Prostate gland (tissue), 2 donors: ENCODE measurements around the gene MYO7B. TPM values are rescaled to one million over a fixed set of nuclear protein-coding genes. Genes with fewer than 3 reads are reported as not detected.
"Not testable (repeated sequence)": the region's sequence is repeated elsewhere in the genome, so short reads cannot be mapped to it uniquely, and the experiment has no call there.

Source experiments
- DNase-seq: peaks from one replicate; pipeline ENCODE4 v3.0.0-alpha.2; 2019; ENCODE audit warnings: low spot score
- H3K27ac ChIP-seq, 2 donors: fragments of 200-600 bp; sonication (generic); 2 replicates each; pipeline ENCODE4 v1.5.1; 2017 to 2019
- H3K27me3 ChIP-seq: fragments of 200-600 bp; sonication (generic); replicated peaks from 2 replicates; pipeline ENCODE4 v1.5.1; 2019; ENCODE audit not compliant: insufficient read depth
- H3K36me3 ChIP-seq, 2 donors: fragments of 200-600 bp; sonication (generic); 1 replicate in 1 of 2; 2 replicates in 1 of 2; pipeline versions ENCODE4 v1.5.1 to v1.8.1; 2017 to 2019
- H3K4me1 ChIP-seq: fragments of 200-600 bp; sonication (generic); replicated peaks from 2 replicates; pipeline ENCODE4 v1.5.1; 2019
- H3K4me3 ChIP-seq, 2 donors: fragments of 200-600 bp; sonication (generic); 2 replicates each; pipeline ENCODE4 v1.5.1; 2017 to 2019
- H3K9me3 ChIP-seq: fragments of 200-600 bp; sonication (generic); 2 replicates; pipeline ENCODE4 v1.5.1; 2017
- POLR2A ChIP-seq: fragments of 450-650 bp; IDR thresholded peaks from one replicate; pipeline ENCODE4 v1.6.1; 2016; ENCODE audit warnings: antibody characterized with exemption, mild to moderate bottlenecking
- POLR2AphosphoS5 ChIP-seq: sonication (generic); formaldehyde crosslinking; IDR thresholded peaks from one replicate; pipeline ENCODE4 v1.6.1; 2017; ENCODE audit warnings: antibody characterized with exemption
- WGBS: methylation state at CpG from one replicate; pipeline ENCODE4 v1.1.5; 2018; 5-methylcytosine and 5-hydroxymethylcytosine counted together
- intact Hi-C: fragments of 100-400 bp; cut with DNase I; formaldehyde crosslinking; loops from one replicate; pipeline ENCODE4 v1.14.2; 2022
- total RNA-seq, 2 donors: library from RNA; depleted of rRNA; stranded (reverse); fragments of >200 nt; gene quantifications; one replicate each; pipeline ENCODE4 v1.1.0, GENCODE V29; 2016
- TF ChIP-seq, protein P1 (sequence below), 4 experiments: fragments of 200-600 bp in 2 of 4; fragments of 450-650 bp in 2 of 4; sonication (generic) in 2 of 4; IDR thresholded peaks; 1 replicate in 3 of 4; 2 replicates in 1 of 4; pipeline ENCODE4 v1.5.1; 2016 to 2019; ENCODE audit warnings: antibody characterized with exemption in 4 of 4, mild to moderate bottlenecking in 2 of 4, moderate library complexity in 2 of 4

Gene MYO7B
- total RNA-seq, 2 donors from 2014 or later = 1.4 TPM; not detected in 1

DNA sequence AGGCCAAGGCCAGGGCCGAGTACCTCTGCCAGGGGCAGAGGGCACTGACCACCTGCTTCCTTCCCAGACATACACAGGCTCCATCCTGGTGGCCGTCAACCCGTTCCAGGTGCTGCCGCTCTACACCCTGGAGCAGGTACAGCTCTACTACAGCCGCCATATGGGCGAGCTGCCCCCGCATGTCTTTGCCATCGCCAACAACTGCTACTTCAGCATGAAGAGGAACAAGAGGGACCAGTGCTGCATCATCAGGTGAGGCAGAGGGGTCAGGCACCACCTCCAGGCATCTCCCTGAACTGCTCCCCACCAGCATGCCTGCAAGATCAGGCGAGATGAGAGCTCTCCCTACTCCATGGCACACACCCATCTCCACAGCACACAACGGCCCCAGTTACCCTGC lies 31.1 kb downstream of the MYO7B start:
- no peaks in the 10 kb centered on the region for H3K36me3 ChIP-seq
- no peaks in the 10 kb centered on the region for H3K9me3 ChIP-seq
- no peak for DNase-seq
- intact Hi-C loops = no loop called here
- no peak overlapping the region for H3K27ac ChIP-seq
- H3K4me3 ChIP-seq = no peak overlapping the region
- no peaks in the 10 kb centered on the region for H3K4me1 ChIP-seq
- TF ChIP-seq, protein P1, sequence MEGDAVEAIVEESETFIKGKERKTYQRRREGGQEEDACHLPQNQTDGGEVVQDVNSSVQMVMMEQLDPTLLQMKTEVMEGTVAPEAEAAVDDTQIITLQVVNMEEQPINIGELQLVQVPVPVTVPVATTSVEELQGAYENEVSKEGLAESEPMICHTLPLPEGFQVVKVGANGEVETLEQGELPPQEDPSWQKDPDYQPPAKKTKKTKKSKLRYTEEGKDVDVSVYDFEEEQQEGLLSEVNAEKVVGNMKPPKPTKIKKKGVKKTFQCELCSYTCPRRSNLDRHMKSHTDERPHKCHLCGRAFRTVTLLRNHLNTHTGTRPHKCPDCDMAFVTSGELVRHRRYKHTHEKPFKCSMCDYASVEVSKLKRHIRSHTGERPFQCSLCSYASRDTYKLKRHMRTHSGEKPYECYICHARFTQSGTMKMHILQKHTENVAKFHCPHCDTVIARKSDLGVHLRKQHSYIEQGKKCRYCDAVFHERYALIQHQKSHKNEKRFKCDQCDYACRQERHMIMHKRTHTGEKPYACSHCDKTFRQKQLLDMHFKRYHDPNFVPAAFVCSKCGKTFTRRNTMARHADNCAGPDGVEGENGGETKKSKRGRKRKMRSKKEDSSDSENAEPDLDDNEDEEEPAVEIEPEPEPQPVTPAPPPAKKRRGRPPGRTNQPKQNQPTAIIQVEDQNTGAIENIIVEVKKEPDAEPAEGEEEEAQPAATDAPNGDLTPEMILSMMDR (IDR thresholded peaks at IDR 0.05) = no peak
- TF ChIP-seq POLR2A (no peak), POLR2AphosphoS5 (no peak)
- WGBS = 88% methylated on average over 10 of the region's 10 CpGs
- no peaks in the 10 kb centered on the region for H3K27me3 ChIP-seq

DNA sequence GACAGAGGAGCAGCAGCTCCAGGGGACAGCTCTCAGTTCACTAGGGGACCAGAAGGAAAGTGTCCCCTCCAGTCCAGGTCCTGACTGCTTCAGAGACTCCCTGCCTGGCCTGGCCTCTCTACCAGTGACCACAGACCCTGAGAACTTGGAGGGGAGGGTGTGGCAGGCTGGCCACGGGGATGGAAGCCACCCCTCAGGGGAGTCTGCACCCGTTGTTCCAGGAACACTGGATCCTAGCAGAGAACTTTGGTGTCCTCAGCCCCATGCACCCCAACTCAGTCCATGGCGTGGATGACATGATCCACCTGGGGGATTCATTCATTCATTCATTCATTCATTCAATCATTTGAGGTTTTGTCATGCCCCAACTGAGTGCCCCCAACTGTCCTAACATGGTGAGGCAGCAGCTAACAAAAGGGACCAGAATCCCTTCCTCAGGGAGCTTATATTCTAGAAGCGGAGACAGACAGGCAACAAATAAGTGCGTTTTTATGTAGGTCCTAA lies 31.9 kb downstream of the MYO7B start:
- Histone ChIP-seq H3K4me1 (no peaks in the 10 kb centered on the region), H3K27me3 (no peaks in the 10 kb centered on the region), H3K4me3 (no peak overlapping the region), H3K36me3 (no peaks in the 10 kb centered on the region), H3K9me3 (no peaks in the 10 kb centered on the region), H3K27ac (no peak overlapping the region)
- WGBS = 80% methylated on average over 5 of the region's 5 CpGs
- intact Hi-C loops = no loop called here
- DNase-seq = no peak
- TF ChIP-seq POLR2A (no peak), POLR2AphosphoS5 (no peak)
- TF ChIP-seq, protein P1 (IDR thresholded peaks at IDR 0.05) = no peak

DNA sequence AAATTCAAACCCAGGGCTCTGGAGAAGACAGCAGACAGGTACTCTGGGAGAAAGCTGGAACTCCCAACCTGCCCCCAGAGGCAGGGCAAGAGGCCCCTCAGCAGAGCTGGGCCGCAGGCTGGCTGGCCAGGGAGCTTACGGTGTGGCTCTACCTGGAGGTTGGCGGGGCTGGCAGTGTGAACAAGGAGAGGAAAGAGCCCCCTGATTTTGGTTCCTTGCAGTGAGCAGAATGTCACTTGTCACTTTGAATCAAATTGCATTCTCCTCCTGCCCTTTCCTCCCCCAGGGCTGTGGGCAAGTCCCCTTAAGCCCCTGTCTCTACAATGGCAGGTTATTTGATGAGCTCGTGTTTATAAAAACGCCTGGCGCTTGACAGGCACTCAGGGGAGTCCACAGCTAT lies 32.6 kb downstream of the MYO7B start:
- Histone ChIP-seq H3K4me1 (no peaks in the 10 kb centered on the region), H3K9me3 (no peaks in the 10 kb centered on the region), H3K4me3 (no peak overlapping the region), H3K27me3 (no peaks in the 10 kb centered on the region), H3K36me3 (no peaks in the 10 kb centered on the region), H3K27ac (no peak overlapping the region)
- no peak for DNase-seq
- intact Hi-C loops = no loop called here
- no peak for TF ChIP-seq POLR2AphosphoS5
- TF ChIP-seq POLR2A = no peak
- TF ChIP-seq, protein P1 (IDR thresholded peaks at IDR 0.05) = no peak
- 88% methylated on average over 6 of the region's 6 CpGs for WGBS

DNA sequence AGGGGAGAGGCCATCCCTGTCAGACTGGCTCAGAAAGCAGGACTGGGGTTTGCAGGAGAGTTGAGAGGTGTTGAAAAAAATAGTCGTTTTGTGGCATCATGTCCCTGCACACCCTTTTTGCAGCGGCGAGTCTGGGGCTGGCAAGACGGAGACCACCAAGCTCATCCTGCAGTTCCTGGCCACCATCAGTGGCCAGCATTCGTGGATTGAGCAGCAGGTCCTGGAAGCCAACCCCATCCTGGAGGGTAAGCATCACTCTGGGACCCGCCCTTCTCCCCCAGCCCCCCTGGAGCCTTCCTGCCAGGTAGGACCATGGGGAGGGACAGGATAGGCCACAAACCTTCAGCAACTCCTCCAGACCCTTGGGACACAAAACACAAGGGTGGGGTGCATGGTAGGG lies 34.2 kb downstream of the MYO7B start:
- Histone ChIP-seq H3K4me3 (no peak overlapping the region), H3K27me3 (no peaks in the 10 kb centered on the region), H3K4me1 (no peaks in the 10 kb centered on the region), H3K9me3 (no peaks in the 10 kb centered on the region), H3K27ac (no peak overlapping the region), H3K36me3 (no peaks in the 10 kb centered on the region)
- intact Hi-C loops = no loop called here
- no peak for DNase-seq
- no peak for TF ChIP-seq POLR2AphosphoS5
- TF ChIP-seq POLR2A = no peak
- TF ChIP-seq, protein P1 (IDR thresholded peaks at IDR 0.05) = no peak
- 81% methylated on average over 6 of the region's 6 CpGs for WGBS

DNA sequence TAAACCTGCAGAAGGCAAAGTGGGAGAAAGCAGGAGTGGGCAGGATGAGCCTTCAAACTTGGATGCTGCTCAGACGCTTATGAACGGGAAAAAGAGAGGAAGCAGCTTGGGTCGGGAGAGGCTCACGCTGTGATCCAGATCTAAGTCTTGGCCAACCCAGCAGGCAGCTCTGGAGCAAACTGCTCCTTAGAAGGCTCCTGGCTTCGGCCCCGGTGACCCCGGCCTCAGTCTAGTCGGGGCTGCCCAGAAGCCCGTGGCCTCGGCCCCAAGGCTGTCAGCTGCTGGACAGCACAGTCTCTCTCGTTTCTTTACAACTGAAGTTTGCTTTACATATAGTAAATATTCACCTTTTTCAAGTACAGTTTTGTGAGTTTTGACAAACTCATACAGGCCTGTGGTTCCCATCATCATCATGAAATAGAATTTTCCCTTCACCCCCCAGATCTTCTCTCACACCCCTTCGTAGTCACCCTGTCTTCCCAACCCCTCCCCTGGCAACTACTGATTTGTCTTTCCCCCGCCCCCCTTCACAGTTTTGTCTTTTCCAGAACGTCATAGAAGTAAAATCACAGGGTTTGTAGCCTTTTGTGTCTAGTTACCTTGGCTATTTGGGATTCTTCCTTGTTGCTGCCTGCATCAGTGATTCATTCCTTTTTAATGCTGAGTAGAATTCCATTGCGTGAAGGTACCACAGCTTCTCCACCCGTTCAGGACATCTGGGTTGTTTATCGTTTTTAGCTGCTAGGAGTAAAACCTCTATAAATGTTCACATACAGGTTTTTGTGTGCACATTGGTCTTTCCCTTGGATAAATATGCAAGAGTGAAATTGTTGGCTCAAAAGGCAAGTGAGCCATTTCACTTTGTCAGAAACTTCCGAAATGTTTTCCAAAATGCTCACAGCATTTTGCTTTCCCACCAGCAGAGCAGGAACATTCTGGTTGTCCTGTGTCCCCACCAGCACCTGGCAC lies 35.1 kb downstream of the MYO7B start:
- no peaks in the 10 kb centered on the region for H3K27me3 ChIP-seq
- TF ChIP-seq, protein P1 (IDR thresholded peaks at IDR 0.05) = no peak
- TF ChIP-seq POLR2AphosphoS5 (no peak), POLR2A (no peak)
- intact Hi-C loops = no loop called here
- WGBS = 60% methylated on average over 18 of the region's 18 CpGs
- DNase-seq = no peak
- H3K4me3 ChIP-seq = no peak overlapping the region
- H3K27ac ChIP-seq = no peak overlapping the region
- H3K9me3 ChIP-seq = no peaks in the 10 kb centered on the region
- no peaks in the 10 kb centered on the region for H3K4me1 ChIP-seq
- no peaks in the 10 kb centered on the region for H3K36me3 ChIP-seq

DNA sequence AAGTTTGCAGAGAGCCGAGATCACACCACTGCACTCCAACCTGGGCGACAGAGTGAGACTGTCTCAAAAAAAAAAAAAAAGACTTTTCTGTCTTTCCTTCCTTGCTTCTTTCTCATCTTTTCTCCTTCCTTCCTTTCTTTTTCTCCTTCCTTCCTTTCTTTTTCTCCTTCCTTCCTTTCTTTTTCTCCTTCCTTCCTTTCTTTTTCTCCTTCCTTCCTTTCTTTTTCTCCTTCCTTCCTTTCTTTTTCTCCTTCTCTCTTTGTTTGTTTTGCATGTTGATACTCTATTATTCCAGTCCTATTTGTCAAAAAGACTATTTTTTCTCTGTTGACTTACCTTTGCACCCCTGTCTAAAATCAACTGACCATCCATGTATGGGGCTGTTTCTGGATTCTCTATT lies 36.9 kb downstream of the MYO7B start:
- intact Hi-C loops, H3K4me3 ChIP-seq, H3K36me3 ChIP-seq, H3K27ac ChIP-seq, H3K9me3 ChIP-seq, H3K27me3 ChIP-seq, H3K4me1 ChIP-seq, DNase-seq: not testable (repeated sequence)
- 97% methylated on average over 2 of the region's 2 CpGs for WGBS
